DMS53 treated with DMSO at 0.1 percent for 48 hours (cell line): ENCODE results near the gene OPCML.
A peak's percentile ranks its signal among the peaks of the same experiment; 100 is the strongest.

ENCODE experiments used
- DNase-seq: peaks from one replicate; lab custom pipeline; 2025; ENCODE audit not compliant: unreplicated experiment; lab: John Stamatoyannopoulos, UW

The OPCML gene

GRCh38 chr11:132772703-132773545 lies 759.4 kb downstream of the OPCML start:
- DNase-seq = no peak

- no peak for DNase-seq
Measured at GRCh38 chr11:132771746-132772145, 760.6 kb downstream of the OPCML start.

GRCh38 chr11:132770829-132771530 lies 761.3 kb downstream of the OPCML start:
- DNase-seq = no peak

GRCh38 chr11:132763503-132763902 lies 768.8 kb downstream of the OPCML start:
- no peak for DNase-seq

- DNase-seq = no peak
Measured at GRCh38 chr11:132755934-132756333, 776.4 kb downstream of the OPCML start.

GRCh38 chr11:132751516-132752250 lies 780.6 kb downstream of the OPCML start:
- no peak for DNase-seq

- DNase-seq = no peak
Measured at GRCh38 chr11:132746305-132746704, 786.0 kb downstream of the OPCML start.

- no peak for DNase-seq
Measured at GRCh38 chr11:132745306-132745705, 787.0 kb downstream of the OPCML start.

GRCh38 chr11:132744771-132745170 lies 787.5 kb downstream of the OPCML start:
- DNase-seq = no peak

- DNase-seq = no peak
Measured at GRCh38 chr11:132743601-132744000, 788.7 kb downstream of the OPCML start.

GRCh38 chr11:132742929-132743328 lies 789.4 kb downstream of the OPCML start:
- peak; percentile 58 for DNase-seq

- DNase-seq = no peak
Measured at GRCh38 chr11:132734217-132734616, 798.1 kb downstream of the OPCML start.

GRCh38 chr11:132728026-132728425 lies 804.3 kb downstream of the OPCML start:
- no peak for DNase-seq

- DNase-seq = no peak
Measured at GRCh38 chr11:132721526-132721925, 810.8 kb downstream of the OPCML start.

- no peak for DNase-seq
Measured at GRCh38 chr11:132719684-132720083, 812.6 kb downstream of the OPCML start.

GRCh38 chr11:132718711-132719671 lies 813.3 kb downstream of the OPCML start:
- DNase-seq = no peak

GRCh38 chr11:132717824-132718223 lies 814.5 kb downstream of the OPCML start:
- DNase-seq = no peak

GRCh38 chr11:132716037-132716436 lies 816.3 kb downstream of the OPCML start:
- DNase-seq = no peak

- no peak for DNase-seq
Measured at GRCh38 chr11:132714859-132715440, 817.4 kb downstream of the OPCML start.

GRCh38 chr11:132712466-132712865 lies 819.8 kb downstream of the OPCML start:
- no peak for DNase-seq
